Esophagus muscularis mucosa (tissue), 4 donors: ENCODE measurements around the gene TRIM9.

Experiments used
- CTCF ChIP-seq, 3 experiments: fragments of 200-600 bp in 2 of 3; fragments of 450-650 bp in 1 of 3; sonication (generic) in 2 of 3; IDR thresholded peaks; one replicate each; pipeline ENCODE4 v1.5.1; 2017 to 2019; ENCODE audit warnings: antibody characterized with exemption in 3 of 3, mild to moderate bottlenecking in 2 of 3, moderate library complexity in 1 of 3
- EP300 ChIP-seq: sonication (generic); formaldehyde crosslinking; IDR thresholded peaks from one replicate; pipeline ENCODE4 v1.6.1; 2017; ENCODE audit warnings: antibody characterized with exemption
- POLR2A ChIP-seq: fragments of 450-650 bp; IDR thresholded peaks from one replicate; pipeline ENCODE4 v1.6.1; 2017; ENCODE audit warnings: antibody characterized with exemption, moderate library complexity, mild to moderate bottlenecking, low read depth
- POLR2AphosphoS5 ChIP-seq, 2 donors: sonication (generic); formaldehyde crosslinking; IDR thresholded peaks; one replicate each; pipeline ENCODE4 v1.6.1; 2017; ENCODE audit warnings: antibody characterized with exemption in 2 of 2

GRCh38 chr14:51107801-51108200 lies 12.9 kb upstream of the TRIM9 start:
- TF ChIP-seq EP300 (no peak), POLR2A (no peak), CTCF (IDR thresholded peaks at IDR 0.05) (no peak), POLR2AphosphoS5 (IDR thresholded peaks at IDR 0.05) (no peak)
